Stimulated activated CD8-positive, alpha-beta memory T cell treated with anti-CD3 and anti-CD28 coated beads, Interleukin-15, amount 100 ng/mL, for 1 hour (primary cell): Measurements from ENCODE around the gene PSMD3.
"Not testable (repeated sequence)": the region's sequence is repeated elsewhere in the genome, so short reads cannot be mapped to it uniquely, and the experiment has no call there.

Source experiments
- DNase-seq: peaks from one replicate; pipeline ENCODE4 v3.0.0-alpha.2; 2020; ENCODE audit warnings: low read depth

Gene PSMD3

GRCh38 chr17:39980351-39981206 lies at the start of gene PSMD3:
PSMD3 (plus strand) TSS chr17:39980807; CDS start chr17:39980971, 164 bp downstream.
- peak; percentile 97 for DNase-seq

DNA sequence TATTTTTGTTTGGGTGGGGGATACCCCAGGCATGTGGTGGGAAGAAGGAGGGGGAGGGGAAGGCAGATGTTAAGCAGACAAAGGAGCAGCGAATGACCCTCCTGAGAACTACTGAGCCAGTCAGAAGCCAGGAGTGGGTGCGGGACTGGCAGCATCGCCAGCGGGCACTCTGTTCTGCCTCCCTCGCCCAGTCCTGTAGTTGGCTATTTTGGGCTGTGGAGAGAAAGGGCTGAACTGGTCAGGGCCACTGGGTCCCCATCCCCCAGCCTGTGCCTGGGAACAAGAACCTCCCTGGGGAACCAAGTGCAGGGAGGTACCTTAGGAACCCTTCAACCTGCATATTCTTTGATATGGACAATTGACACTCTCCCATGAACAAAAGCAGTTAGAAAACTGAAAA lies 46.7 kb upstream of the PSMD3 start:
- no peak for DNase-seq

DNA sequence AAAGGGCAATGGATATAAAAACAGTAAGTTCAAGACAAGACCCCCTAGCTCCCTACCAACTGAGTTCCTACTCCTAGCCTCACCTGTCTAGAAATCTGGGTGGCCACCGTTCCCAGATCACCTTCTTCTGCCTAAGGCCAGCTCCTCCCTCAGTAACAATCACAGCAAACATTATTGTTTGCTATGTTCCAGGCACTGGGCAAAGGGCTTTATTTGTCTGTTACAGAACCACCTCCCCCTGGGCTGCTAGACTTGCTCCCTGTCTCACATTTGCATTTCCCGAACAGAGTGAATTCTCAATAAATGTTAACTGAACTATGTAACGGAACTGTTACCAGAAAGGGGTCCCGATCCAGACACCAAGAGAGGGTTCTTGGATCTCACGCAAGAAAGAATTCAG lies 46.3 kb upstream of the PSMD3 start:
- DNase-seq, result no peak

- DNase-seq, result no peak
Measured at GRCh38 chr17:39935909-39936308, 44.7 kb upstream of the PSMD3 start.

GRCh38 chr17:39937447-39937846 lies 43.2 kb upstream of the PSMD3 start:
- DNase-seq, result no peak

DNA sequence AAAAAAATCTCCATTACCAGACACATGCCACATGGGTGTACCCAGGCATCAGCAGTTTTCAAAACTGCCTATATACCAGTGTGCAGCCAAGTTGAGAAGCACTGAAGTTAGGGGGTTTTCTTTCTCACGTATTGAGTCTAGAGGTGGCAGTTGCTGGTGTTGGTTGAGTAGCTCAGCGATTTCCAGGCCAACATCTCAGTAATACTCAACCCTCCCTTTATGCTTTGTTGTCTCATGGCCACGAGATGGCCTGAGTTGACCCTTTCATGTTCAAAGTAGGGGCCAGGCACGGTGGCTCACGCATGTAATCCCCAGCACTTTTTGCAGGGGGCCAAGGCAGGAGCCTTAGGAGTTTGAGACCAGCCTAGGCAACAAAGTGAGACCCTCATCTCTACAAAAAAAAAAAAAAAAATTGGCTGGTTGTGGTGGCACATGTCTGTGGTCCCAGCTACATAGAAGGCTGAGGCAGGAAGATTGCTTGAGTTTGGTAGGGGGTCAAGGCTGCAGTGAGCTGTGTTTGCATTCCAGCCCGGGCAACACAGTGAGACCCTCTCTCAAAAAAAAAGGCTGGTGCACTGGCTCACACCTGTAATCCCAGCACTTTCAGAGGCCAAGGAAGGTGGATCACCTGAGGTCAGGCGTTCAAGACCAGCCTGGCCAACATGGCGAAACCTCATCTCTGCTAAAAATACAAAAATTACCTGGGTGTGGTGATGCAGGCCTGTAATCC lies 42.3 kb upstream of the PSMD3 start:
- no peak for DNase-seq

GRCh38 chr17:39939106-39939505 lies 41.5 kb upstream of the PSMD3 start:
- no peak for DNase-seq

- no peak for DNase-seq
Measured at GRCh38 chr17:39939588-39940419, 40.8 kb upstream of the PSMD3 start.

- DNase-seq, result no peak
Measured at GRCh38 chr17:39943702-39944392, 36.8 kb upstream of the PSMD3 start.

DNA sequence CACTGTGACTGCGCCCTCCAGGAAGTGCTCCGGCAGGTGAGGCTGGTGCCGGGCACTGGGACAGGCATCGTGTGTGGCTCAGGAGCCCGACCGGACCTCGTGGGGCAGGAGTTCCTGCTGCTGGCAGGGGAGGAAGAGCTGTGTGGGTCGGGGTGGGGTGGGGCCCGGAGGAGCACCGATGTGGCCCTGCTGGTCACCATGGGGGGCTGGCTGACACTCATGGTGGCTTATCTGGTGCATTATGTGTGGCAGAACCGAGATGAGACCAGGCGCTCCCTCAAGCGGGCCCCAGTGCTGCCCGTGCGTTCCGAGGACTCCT lies 36.3 kb upstream of the PSMD3 start:
- no peak for DNase-seq

DNA sequence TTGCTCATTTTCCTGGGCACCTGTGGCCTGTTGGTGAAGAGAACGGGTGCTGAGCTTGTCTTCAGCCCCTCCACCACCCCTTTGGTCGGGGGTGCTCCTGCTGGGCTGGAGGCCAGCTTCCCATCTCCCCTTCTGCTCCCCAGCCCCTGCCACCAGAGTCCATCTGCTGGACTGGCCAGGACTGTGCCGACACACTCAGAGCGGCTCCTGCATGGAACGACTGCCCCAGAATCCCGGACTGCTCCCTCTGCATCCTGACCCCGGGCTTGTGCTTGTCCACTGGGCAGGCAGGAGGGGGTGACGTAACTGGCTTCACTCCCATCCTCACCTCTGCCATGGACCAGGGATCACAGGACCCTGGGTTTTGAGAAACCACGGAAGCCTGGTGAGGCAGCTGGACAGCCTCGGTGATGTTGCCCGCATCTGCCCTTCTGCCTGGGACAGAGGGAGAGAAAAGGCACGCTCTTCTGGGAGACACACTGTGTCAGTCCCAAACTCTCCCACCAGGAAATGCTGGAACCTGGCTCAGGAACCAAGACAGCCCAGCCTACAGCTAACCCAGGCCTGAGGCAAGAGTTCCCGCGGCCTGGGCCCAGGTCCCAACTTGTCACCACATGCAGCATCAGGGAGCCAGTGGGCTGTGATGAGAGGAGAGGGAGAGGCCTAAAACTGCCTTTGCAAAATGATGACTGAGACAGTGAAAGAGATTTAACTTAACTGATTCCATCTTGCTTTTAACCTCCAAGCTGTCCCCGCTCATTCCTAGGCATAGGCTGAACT lies 33.9 kb upstream of the PSMD3 start:
- DNase-seq, result no peak

DNA sequence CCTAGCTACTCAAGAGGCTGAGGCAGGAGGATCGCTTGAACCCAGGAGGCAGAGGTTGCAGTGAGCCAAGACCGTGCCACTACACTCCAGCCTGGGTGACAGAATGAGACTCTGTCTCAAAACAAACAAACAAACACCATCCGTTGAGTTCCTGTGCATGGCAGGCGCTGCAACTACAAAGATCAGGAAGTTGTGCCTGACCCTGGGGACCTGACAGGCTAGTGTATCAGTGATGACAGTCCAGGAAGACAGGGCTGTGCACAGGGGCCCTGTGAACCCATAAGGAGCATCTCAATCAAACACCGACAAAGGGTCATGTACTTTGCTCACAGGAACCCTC lies 32.1 kb upstream of the PSMD3 start:
- not testable (repeated sequence) for DNase-seq

- DNase-seq, result no peak
Measured at GRCh38 chr17:39949028-39949427, 31.6 kb upstream of the PSMD3 start.

GRCh38 chr17:39950871-39951348 lies 29.7 kb upstream of the PSMD3 start:
- no peak for DNase-seq

- DNase-seq, result no peak
Measured at GRCh38 chr17:39951924-39952679, 28.5 kb upstream of the PSMD3 start.

GRCh38 chr17:39952680-39953470 lies 27.7 kb upstream of the PSMD3 start:
- DNase-seq, result peak; percentile 95

DNA sequence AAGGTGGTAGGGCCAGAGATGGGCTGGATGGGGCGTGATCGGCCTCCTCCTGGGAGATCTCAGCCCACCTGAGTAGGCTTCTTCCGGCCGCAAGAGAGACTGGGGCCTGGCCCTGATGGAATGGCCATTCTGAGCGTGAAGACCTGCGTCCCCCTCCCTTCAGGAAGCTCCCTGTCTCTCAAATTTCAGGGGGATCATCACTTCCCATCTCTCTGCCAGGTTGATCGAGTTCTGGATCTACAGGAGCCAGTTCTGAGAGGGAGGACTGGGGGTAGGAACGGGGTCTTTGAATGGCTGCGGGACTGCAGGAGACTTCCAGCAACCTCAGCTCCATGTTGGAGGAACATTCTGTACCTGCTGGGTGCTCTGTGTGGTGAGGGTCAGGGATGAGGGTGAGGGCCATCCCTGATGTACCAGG lies 27.1 kb upstream of the PSMD3 start:
- DNase-seq, result no peak

DNA sequence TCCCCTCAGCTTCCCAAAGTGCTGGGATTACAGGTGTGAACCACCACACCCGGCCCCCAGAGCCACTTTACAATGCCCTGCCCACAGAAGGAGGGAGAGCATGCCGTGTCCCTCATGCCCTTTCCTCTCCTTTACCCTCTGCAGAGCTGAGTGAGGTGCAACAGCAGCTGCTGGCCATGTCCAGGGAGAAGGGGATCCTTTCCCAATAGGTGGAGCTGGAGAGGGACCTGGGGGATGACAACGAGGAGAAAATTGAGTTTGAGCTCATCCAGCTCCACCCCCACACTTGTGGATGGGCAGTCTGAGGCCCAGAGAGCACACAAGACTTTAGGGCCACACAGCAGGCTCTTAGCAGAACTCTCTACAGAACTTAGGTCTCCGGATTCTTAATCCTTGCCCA lies 25.7 kb upstream of the PSMD3 start:
- DNase-seq, result no peak

GRCh38 chr17:39955726-39956225 lies 24.8 kb upstream of the PSMD3 start:
- DNase-seq, result no peak
